COLO829 (cell line): ENCODE data around the gene KRT78.

Source experiments
- DNase-seq: peaks from one replicate; pipeline ENCODE4 v3.0.0; 2012; ENCODE audit warnings: low spot score

KRT78 gene

DNA sequence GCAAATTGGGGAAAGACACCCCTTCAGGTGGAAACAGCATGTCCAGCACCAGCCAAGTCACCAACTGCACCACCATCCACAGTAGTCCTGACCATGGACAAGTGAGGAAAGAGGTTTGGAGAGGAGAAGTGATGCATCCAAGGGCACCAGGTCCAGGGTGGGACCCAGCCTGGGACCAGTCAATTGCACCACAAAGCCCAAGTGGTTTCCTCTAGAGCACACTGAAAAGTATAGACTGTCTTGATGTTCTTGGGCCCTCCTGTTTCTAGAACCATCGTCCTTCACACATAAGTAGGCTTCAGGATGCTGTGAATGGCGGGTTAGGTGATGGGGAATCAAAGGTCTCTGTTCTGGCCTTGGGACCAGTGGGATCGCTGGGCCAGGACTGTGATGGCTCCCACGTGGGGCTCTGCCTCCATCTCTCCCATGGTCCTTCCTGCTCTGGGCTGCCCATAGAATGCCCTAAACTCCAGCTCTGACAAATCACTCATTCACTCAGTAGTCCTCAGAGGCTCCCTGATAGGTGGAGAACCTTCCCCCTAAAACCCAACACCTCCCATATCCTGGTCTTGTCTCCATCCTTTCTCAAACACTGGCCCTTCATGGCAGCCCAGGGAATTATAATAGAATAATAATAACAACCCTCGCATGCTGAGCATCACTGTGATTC is 23.9 kb downstream of the KRT78 start:
- DNase-seq: no peak

DNA sequence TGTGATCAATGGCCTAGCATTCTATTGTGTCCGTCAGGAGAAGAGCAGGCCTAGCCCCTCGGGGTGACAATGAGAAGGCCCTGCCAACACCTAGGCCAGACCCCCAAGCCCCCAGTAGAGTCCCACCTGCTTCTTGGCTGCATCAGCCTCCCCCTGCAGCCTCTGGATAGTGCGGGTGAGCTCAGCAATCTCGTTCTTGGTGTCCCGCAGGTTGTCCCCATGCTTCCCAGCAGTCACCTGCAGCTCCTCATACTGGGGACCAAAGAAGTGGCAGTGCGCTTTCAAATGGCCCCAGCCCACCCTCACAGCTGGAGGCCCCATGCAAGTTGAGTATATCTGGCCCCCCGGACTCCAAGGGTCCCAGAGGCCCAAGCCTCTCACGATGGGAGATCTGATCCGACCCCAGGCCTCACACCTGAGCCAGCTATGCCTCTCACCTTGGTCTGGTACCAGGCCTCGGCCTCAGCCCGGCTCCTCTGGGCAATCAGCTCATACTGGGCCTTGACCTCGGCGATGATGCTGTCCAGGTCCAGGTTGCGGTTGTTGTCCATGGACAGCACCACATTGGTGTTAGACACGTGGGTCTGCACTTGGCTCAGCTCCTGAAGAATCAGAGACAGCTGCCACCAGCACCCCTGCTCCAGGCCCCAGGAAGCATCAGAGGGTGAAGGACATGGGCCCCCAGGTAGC is 24.9 kb downstream of the KRT78 start:
- no peak for DNase-seq

DNA sequence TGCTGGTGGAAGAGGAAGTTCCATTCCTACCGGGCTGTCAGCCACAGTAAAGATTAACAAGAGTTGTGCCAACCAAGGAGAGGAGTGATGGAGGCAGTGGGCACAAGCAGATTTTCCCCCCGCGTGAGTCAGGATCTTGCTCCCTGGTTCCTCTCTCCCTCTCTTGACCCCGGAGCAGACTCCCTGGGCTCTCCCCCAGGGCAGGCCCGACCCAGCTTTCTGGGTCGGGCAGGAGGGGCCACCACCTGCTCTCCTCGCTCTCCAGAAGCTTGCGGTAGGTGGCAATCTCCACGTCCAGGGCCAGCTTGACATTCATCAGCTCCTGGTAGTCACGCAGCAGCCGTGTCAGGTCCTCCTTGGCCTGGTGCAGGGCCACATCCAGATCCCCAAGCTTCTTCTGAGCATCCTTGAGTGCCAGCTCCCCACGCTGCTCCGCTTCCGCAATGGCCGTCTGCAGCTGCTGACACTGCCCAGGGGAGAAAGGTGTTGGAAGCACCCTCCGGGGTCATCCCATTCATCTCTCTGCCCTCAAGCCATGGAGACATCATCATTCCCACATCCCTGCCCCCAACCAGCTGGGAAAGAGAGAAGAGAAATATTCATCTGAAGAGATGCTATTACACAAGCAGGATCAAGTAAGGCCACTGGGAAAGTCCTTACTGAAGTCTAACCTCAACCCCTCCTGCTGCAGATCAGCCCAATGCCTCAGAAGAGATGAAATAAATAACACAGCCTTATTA is 25.9 kb downstream of the KRT78 start:
- no peak for DNase-seq

DNA sequence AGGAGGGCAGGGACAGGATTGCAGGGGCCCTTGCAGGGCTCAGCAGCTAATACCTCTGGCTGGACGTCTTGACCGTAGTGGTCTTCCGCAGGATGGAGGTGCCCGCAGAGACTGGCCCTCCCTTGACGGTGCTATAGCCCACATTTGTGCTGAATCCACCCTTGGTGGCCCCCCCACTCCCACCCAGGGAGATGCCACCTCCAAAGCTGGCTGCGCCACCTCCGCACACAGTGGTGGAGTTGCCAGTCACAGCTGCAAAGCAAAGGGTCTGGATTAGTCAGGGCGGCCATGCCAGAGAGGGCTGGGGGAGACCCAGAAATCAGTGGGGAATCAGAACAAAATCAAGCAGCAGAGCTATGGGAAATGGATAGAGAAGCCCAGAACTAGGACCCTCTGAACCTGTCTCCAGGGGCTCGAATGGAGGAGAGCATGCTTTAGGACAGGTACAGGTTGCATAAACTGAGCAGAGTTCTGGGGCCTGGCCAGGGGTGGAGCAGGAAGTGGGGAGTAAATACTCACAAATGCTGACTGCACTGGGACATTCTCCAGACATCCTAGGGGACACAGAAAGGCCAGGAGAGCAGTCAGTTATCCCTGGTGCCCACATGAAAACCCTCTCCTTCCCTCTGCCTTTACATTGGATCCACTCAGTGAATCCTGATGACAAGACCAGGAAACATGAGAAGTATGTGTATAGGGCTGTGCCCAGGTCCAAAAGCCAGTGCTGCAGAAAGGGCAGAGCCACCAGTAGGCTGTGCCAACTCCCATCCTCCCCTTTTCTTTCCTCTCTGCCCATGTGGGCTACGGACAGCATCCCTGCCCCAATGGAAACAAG is 26.8 kb downstream of the KRT78 start:
- DNase-seq: no peak

DNA sequence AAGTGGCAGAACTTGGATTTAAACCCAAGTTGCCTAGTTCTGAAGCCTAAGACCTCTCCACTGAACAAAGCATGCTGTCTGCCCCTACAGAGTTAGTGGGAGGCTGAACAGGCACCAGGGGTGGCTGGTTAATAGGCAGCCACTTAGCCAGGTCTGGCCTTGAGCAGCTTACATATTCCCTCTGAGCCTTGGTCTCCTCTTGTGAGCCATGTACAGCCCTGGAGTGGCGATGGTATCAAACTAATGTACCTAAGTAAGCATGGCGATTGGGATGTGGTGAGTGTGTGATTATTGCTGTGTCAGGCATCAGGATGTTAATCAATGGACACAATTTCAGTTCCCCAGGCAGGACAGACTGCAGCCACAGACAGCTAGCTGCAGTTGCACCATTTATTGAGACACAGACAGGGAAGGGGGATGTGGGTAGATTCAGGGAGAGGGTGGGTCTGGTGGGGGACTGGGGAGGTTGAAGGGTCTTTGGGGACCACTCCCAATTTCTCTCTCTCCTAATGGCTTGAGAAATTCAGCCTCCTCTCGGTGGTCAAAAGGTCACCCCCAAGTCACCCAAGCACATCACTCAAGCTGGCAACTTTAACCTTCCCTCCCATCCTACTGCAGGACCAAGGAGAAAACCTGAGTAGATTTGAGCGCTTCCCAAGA is 27.6 kb downstream of the KRT78 start:
- no peak for DNase-seq

DNA sequence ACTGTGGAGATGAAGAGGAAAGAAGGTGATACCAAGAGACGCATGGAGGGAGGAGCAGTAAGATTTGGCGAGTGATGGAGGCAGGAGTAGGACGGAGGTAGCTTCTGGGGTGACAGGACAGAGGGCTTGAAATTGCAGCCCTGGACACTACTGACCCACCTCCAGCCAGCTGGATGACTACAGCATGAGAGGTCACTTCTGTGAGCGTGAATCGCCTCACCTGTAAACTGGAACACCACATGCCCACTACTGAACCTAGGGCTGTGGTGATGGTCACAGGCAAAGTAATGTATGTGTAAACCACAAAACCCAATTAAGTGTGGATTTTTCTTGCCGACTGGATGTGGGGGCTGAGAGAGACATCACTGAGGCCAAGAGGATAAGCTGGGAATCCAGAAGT is 28.3 kb downstream of the KRT78 start:
- DNase-seq: no peak

DNA sequence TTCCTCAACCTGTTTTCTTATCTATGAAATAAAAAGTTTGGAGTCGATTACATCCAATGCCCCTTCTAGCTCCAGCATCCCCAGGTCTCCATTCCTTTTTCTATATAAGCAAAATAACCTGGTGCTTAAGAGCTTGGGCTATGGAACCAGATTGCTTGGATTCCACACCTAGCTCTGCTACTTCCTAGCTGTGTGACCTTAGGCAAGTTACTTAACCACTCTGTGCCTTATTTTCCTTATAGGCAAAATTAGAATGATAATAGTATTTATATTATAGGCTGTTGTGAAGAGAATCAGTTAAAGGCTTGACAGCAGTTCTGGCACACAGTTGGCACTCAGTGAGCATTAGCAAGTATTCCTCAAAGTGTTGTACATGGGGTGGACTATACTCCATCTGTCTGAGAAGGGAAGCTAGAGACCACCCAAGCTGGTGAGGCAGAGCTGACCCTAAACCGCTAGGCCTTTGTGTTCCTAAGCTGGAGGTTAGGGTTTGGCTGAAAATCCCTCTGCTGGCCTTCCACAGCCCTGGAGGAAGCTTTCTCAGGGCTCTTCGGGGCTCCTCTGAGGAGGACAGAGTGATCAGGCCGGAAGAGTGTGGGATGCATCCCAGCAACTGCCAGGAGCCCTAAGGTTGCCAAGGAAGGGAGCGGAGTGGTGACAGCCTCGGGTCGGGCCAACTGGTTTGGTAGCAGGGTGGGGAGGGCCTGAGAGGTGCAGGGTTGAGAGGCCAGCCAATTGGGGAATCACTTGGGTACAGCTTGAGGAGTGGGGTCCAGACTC is 28.9 kb downstream of the KRT78 start:
- DNase-seq: no peak

DNA sequence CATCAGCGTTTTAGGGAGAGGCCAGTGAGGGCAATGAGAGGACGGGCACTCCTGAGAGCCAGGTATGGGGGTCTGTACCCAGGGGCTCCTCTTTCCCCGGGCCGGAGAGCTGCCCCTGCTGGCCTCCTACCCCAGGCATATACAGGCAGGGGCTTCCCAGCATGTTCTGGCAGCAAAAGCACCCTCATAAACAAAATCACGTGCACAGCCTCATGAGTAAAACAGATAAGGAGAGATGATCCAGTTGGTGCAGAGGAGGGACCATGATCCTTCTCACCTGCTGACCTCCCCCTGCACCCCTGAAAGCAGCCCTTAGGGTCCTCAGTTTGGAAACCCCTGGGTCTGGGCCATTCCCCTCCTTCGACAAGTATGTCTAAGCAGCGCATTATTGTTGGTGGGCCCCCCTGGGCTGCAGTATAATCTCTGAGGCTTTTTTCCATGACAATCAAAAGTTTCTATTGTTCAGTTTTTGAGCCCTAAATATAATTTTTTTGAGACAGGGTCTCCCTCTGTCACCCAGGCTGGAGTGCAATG is 29.8 kb downstream of the KRT78 start:
- no peak for DNase-seq

DNA sequence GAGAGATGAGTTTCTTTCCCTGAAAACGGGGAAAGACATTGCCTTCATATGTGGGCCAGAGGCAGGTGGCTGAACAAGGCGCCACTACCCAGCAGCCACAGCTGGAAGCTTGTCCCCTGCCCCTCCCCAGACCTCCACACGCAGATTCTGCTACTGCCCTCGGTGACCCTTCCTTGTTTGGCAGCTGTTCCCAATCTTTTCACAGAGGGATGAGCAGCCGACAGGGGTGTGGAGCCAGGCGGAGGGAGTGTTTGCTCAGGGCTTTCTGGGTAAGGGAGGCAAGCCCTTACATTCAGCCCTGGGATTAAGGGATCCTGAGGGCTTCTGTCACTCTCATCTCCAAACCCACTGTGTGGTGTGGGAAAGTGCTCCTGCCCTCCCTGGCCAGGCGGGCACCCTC is 30.4 kb downstream of the KRT78 start:
- no peak for DNase-seq

DNA sequence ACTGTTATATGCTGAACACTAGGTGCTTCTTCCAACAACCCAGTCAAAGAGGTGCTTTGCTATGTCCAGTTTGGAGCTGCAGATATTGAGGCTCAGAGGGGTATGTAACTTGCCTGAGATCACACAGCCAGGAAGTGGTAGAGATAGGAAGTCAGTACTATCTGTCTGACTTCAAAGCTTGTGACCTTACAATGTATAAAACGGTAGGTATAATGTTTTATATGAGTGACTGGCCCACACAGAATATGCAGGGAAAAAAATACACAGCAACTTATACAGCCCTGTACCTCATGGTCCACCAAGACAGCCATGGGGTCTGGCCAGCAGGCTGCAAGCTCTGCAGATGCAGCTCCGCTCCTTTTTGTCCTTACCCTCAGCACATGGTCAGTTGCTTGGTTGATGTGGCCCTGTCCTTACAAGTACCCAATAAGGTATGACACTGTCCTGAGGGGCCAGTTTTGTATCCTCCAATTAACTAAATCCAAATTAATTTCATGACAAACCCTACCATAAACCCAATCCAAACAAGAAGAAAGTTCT is 31.0 kb downstream of the KRT78 start:
- DNase-seq: no peak

DNA sequence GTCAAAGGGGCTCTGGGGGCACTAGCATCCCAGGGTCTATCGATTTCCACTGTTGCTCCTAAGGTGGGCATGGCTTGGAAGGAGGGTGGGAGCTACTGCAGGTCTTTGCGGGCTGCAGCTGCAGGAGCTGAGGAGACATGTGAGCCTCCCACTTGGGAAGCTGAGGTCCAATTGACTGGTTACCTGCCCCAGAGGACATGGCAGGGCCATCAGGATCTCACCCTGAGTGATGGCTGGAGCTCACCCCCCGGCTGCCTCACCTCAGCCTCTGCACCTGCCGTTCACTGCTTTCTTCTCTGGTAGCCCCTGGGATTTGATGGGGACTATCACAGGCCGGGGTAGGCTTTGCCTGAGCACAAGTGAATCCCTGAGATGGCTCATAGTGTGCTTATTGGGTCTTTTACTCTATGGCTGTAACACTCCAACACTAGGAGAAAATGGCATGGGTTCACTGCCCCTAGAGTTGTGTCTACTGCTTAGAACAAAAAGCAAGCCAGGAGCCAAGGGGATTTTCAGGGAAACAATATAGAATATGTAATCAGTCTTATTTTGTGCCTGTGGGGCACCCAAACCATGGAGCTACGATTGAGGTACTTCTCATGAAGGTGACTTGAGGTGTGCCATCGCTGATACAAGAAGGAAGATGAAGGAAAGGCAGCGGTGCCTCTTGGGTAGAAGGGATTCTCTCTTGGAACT is 31.6 kb downstream of the KRT78 start:
- DNase-seq: no peak

DNA sequence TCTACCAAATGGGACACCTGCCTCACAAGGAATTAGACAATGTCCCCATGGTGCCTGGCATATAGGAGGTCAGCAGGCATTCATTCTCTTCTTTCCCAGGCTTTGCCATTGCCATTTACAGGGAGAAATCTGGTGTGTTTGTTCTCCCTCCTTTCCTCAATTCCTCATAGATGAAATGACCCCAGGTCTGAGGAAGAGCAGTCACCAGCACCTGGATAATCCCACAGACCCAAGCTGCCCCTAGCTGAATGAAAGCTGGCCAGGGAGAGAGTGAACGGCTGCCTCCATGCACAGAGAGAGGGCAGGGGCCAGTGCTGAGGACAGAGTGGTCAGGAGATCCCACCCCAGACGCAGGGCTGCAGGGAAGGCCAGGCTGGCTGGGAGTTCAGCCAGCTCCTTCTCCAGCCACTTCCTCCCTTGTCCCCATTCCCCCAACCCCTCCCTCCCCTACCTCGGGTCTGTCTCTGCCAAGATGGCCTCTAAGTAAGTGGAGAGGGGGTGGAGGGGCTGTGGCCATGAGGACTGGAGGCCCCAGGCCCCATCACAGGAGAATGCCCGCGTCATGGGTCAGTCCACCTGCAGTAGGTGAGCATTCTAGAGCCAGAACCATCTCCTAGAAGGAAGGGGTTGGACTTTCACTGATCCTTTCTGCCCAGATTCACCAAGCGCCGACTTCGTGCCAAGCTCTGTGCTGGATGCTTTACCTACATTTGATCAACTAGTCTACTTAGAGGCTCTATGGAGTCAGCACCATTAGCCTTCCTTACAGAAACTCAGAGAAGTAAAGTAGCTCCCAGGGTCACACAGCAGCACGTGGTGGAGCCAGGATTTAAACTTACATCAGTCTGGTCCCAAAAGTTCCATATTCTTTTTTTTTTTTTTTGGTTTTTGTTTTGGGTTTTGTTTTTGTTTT is 32.9 kb downstream of the KRT78 start:
- no peak for DNase-seq

DNA sequence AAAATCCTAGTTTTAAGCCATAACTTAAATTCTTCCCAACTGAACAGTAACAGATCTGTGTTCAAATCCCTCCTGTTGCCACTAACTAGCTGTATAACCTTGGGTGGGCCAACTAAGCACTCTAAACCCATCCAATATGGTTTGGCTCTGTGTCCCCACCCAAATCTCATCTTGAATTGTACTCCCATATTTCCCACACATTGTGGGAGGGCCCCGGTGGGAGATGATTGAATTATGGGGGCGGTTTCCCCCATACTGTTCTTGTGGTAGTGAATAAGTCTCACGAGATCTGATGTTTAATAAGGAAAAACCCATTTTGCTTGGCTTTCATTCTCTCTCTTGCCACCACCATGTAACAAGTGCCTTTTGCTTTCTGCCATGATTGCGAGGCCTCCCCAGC is 33.6 kb downstream of the KRT78 start:
- DNase-seq: no peak

DNA sequence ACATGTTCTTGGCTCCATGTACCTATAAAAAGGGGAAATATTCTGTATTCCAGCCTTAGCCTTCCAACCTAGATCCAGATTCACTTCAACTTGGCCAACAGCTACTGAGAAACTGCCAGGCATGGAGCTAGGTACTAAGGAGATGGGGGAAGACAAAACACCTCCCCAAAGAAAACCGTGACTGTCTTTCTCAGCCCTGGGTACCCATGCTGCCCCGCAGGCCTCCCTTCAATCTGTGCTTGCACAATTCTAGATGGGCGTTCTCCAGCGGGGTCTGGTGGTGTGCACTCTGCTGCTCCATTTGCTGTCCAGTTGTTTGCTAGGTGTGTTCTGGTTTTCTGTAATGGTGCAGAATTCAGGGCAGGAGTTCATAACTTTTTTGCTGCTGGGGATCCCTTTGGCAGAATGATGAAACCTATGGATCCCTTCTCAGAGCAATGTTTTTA is 34.1 kb downstream of the KRT78 start:
- DNase-seq: no peak

DNA sequence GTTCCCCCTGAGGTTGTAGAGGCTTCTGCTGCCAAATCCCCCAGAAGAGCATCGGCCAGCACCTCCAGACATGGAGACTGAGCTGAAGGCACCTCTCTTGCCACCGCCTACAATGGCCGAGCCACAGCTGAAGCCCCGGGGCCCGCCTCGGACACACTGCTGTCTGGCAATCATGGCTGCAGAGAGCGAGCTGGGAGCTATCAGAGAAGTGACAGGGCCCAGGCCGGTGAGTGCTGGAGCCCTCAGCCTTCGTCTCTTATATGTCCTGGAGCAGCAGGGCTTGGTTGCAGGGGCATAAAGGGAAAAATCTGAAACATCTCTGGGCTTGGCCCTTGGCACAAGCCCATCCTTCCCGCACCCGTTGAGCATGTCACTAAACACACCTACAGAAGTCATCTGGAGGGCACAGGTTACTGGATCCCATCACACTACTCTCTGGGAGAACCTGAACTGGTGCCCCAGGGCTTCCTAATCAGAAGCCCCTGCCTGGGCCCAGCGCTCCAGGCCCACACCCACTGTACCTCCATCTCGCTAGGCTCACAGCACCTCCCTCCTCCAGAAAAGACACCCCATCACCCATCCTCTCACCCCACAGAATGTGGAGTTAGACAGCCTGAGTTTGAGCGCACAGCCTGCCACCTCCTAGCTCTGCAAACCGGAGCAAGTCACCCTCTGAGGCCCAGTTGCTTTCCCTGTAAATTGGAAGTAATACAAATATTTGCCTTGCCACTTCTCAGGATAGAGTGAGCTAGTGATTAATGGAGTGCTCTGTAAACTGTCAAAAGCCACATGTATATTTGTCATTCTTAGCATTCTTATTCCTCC is 34.7 kb downstream of the KRT78 start, which contains the start of gene KRT4:
Gene KRT4, minus strand, starts transcription at position 232 of the 825 bp plus-strand sequence. Its CDS starts 58 bp downstream, at position 174.
- no peak for DNase-seq

DNA sequence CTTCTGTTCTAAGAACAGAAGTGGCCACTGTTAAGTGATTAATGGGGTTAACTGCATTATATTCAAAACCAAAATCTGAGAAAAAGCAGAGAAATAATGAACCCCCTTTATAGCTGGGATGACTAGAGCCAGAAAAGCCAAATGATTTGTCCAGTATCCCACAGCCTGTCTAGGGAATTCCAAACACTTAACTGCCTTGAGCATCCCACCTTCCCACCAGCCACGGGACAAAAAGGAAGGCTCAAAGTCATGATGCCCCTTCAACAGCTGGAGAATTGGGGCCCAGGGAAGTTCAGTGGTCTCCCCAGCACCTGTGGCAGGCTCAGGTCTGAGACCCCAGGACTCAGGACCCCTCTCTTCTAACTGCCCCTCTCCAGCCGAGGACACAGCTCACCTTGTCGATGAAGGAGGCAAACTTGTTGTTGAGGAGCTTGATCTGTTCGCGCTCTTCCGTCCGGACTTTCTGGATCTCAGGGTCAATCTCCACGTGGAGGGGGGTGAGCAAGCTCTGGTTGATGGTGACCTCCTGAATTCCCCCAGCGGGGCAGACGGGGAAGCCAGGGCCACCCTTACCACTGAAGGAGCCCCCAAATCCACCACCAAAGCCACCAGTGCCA is 35.5 kb downstream of the KRT78 start:
- DNase-seq: no peak

DNA sequence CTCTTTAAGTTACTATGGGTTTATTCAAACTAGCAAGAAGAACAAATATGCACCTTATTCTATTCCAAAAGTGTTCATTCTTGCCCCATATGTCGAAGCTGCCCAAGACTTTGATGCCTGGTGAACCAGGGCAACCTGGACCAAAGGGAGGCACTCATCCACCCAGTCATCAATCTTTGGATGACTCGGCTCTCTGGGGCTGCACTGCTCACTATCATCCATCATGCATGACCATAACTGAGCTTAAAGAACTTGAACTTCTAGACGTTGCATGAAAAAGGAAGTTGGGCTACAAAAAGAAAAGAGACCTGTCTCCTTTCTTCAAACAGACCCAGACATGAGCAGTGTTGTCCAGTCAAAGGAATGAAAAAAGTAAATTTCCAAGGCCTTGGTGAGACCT is 36.0 kb downstream of the KRT78 start:
- DNase-seq: no peak
